ENCODE data around the gene NUBP2.

Gene NUBP2

GRCh38 chr16:1772362-1772907, 10.3 kb upstream of the NUBP2 start, which contains the start of gene EME2:
Gene EME2, plus strand, starts transcription at chr16:1772810. Its CDS starts 418 bp downstream, at chr16:1773228.
- DNase-seq (ENCODE audit: low read depth) = peak; percentile 41

DNA sequence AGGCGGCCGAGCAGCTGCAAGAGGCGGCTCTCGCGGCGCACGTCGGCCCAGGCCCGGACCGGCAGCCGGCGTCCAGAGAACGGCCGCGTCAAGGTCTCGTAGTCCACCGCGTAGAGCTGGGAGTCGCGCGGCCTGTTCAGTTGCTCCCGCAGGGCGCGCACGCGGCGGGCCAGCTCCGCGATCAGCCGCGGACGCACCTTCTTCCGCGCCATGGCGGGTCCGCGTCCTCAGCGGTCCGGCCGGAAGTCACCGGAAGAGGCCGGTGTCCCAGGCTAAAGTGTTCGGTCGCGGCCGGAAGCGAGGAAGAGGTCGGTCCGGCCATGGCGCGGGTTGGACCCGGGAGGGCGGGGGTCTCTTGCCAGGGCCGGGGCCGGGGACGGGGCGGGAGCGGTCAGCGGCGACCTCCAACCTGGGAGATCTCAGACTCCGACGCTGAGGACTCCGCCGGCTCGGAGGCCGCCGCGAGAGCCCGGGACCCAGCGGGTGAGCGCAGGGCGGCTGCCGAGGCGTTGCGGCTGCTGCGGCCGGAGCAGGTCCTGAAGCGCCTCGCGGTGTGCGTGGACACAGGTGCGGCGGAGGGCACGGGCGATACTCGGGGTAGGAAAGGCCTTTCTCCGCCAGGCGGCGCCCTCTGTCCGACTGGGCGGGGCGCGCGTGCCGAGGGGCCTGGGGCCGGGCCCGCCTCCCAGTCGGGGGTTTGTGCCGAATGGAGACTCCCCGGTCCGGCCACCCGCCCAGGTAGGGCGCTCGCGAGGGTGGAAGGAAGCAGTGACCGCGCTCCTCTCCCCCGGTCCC, 9.7 kb upstream of the NUBP2 start, which contains the start of gene MRPS34:
Gene MRPS34 (minus strand): TSS at position 227 of the 795 bp plus-strand sequence. CDS start 15 bp downstream, at position 212.
- peak; percentile 75 for DNase-seq (ENCODE audit: low read depth)

- DNase-seq (ENCODE audit: low read depth) = no peak
Observed at GRCh38 chr16:1773703-1774447, 8.9 kb upstream of the NUBP2 start.

DNA sequence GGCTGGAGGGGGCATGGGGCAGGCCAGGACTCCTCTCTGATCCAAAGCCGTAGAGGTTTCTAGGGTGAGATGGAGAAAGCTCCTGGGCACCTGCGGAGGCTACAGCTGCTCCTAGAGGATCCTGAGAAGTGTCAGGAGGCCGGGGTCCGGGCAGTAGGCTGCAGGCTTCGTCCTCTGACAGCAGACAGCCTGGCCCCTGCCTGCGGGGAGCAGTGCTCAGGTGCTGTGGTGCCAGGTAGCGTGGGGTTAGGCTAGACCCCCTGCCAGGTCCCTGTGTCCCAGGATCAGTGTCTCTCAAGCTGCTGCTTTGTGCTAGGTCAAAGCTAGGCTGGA, 8.3 kb upstream of the NUBP2 start:
- DNase-seq (ENCODE audit: low read depth) = no peak

- no peak for DNase-seq (ENCODE audit: low read depth)
Observed at GRCh38 chr16:1775006-1775845, 7.5 kb upstream of the NUBP2 start.

- DNase-seq (ENCODE audit: low read depth) = no peak
Observed at GRCh38 chr16:1775846-1776671, 6.7 kb upstream of the NUBP2 start.

- DNase-seq (ENCODE audit: low read depth) = no peak
Observed at GRCh38 chr16:1776672-1776955, 6.1 kb upstream of the NUBP2 start.

- no peak for DNase-seq (ENCODE audit: low read depth)
Observed at GRCh38 chr16:1776991-1777374, 5.8 kb upstream of the NUBP2 start.

- no peak for DNase-seq (ENCODE audit: low read depth)
Observed at GRCh38 chr16:1777375-1778199, 5.2 kb upstream of the NUBP2 start.

GRCh38 chr16:1778200-1779179, 4.3 kb upstream of the NUBP2 start:
- DNase-seq (ENCODE audit: low read depth) = no peak

DNA sequence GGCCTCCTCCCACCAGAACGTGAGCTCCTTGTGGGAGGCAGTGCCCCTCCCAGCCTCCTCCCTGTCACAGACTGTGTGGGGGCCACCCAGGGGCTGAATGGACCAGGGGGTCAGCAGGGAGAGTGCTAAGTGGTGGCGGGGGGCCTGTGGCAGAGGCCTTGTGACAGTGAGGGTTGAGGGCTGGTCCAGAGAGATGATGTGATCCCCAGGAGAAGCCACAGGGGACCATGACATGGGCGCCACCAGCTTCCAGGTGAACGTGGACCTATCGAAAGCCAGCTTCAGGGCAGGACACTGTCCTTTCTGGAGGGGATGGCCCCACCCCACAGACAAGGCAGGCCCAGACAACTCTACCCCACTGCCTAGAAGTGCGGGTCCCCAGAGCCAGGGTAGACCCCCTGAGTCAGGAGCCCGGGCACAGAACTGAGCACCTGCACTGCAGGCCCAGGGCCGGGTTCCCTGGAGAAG, 3.5 kb upstream of the NUBP2 start:
- no peak for DNase-seq (ENCODE audit: low read depth)

GRCh38 chr16:1779741-1780676, 2.8 kb upstream of the NUBP2 start:
- no peak for DNase-seq (ENCODE audit: low read depth)

- DNase-seq (ENCODE audit: low read depth) = no peak
Observed at GRCh38 chr16:1780677-1781072, 2.1 kb upstream of the NUBP2 start.

DNA sequence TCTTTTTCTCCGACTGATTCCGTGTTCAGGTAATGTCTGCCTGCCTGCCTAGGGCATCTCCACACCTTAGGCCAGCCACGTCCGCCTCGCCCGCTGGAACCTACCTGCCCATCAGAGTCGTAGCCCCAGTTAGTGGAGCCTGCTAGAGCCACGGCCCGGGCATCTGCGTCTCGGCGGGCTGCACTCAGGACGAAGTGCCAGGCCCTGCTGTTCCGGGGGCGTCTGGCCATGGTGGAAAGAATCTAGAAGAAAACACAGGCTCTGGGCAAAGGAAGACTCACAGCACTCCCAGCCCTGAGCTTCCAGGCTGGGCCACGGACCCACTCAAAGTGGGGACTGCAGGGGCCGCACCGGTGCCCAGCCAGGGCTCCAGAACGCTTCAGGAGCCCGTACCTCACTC, 1.5 kb upstream of the NUBP2 start:
- DNase-seq (ENCODE audit: low read depth) = no peak

DNA sequence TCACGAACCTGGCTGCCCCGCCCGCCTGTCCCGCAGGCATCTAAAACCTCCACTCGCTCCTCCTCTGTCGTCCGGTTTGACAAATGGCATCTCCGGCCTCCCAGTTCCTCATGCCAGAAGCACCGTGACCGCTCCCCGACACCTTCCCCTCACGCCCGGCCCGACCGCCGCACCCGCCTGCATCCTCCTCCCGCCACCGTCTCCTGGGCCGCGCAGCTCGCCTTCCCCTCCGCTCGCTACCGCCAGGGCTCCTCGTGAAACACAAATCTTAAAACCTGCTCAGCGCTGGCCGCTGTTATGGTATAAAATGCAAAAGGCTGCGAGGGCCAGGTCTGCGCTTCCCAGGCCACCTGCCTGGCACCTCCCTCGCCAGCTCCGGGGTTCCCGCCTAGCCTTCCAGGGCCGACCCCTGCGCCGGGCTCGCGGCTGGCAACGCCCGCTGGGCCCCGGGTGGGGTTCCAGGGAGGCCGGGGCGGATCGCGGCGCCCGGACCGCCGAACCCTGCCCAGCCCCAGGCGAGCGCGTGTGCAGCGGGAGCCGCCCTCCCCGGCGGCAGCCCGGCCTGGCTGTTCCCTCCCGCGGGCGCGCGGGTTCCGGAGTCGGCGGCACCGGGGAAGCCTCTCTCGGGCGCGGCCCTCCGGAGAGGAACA, 877 bp upstream of the NUBP2 start:
- no peak for DNase-seq (ENCODE audit: low read depth)

- no peak for DNase-seq (ENCODE audit: low read depth)
Observed at GRCh38 chr16:1784977-1785845, 2.5 kb downstream of the NUBP2 start.

GRCh38 chr16:1785846-1786170, 3.0 kb downstream of the NUBP2 start:
- DNase-seq (ENCODE audit: low read depth) = no peak
